Neural cell (in vitro differentiated cells): ENCODE data around the gene POLDIP3.

Experiments
- EP300 ChIP-seq: fragments of 450-650 bp; conservative IDR thresholded peaks from 2 replicates; pipeline ENCODE4 v1.6.1; 2014; ENCODE audit warnings: antibody characterized with exemption, mild to moderate bottlenecking, moderate library complexity; ENCODE audit not compliant: poor library complexity, severe bottlenecking
- EZH2 ChIP-seq: fragments of 200-600, 300-800 bp; shearing (Covaris generic), sonication (generic); IDR thresholded peaks from 2 replicates; pipeline ENCODE4 v1.6.1; 2014; ENCODE audit warnings: antibody characterized with exemption, low read length, borderline replicate concordance, mild to moderate bottlenecking; ENCODE audit not compliant: insufficient read depth, poor library complexity, severe bottlenecking
- MXI1 ChIP-seq: fragments of 450-650 bp; conservative IDR thresholded peaks from 2 replicates; pipeline ENCODE4 v1.6.1; 2014; ENCODE audit warnings: antibody characterized with exemption, mild to moderate bottlenecking; ENCODE audit not compliant: poor library complexity, severe bottlenecking
- POLR2AphosphoS5 ChIP-seq: IDR thresholded peaks from 2 replicates; pipeline ENCODE4 v1.6.1; 2012
- TF ChIP-seq, protein P1 (sequence below): fragments of 450-650 bp; IDR thresholded peaks from 2 replicates; pipeline ENCODE4 v1.5.1; 2014; ENCODE audit warnings: antibody characterized with exemption, mild to moderate bottlenecking, moderate library complexity; ENCODE audit not compliant: poor library complexity, severe bottlenecking
- TF ChIP-seq, protein P2 (sequence below): IDR thresholded peaks from 2 replicates; pipeline ENCODE4 v1.6.1; 2012; ENCODE audit warnings: borderline replicate concordance

- TF ChIP-seq EZH2 (no peak), MXI1 (no peak), EP300 (no peak), POLR2AphosphoS5 (no peak)
- TF ChIP-seq, protein P1, sequence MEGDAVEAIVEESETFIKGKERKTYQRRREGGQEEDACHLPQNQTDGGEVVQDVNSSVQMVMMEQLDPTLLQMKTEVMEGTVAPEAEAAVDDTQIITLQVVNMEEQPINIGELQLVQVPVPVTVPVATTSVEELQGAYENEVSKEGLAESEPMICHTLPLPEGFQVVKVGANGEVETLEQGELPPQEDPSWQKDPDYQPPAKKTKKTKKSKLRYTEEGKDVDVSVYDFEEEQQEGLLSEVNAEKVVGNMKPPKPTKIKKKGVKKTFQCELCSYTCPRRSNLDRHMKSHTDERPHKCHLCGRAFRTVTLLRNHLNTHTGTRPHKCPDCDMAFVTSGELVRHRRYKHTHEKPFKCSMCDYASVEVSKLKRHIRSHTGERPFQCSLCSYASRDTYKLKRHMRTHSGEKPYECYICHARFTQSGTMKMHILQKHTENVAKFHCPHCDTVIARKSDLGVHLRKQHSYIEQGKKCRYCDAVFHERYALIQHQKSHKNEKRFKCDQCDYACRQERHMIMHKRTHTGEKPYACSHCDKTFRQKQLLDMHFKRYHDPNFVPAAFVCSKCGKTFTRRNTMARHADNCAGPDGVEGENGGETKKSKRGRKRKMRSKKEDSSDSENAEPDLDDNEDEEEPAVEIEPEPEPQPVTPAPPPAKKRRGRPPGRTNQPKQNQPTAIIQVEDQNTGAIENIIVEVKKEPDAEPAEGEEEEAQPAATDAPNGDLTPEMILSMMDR: no peak
- TF ChIP-seq, protein P2, sequence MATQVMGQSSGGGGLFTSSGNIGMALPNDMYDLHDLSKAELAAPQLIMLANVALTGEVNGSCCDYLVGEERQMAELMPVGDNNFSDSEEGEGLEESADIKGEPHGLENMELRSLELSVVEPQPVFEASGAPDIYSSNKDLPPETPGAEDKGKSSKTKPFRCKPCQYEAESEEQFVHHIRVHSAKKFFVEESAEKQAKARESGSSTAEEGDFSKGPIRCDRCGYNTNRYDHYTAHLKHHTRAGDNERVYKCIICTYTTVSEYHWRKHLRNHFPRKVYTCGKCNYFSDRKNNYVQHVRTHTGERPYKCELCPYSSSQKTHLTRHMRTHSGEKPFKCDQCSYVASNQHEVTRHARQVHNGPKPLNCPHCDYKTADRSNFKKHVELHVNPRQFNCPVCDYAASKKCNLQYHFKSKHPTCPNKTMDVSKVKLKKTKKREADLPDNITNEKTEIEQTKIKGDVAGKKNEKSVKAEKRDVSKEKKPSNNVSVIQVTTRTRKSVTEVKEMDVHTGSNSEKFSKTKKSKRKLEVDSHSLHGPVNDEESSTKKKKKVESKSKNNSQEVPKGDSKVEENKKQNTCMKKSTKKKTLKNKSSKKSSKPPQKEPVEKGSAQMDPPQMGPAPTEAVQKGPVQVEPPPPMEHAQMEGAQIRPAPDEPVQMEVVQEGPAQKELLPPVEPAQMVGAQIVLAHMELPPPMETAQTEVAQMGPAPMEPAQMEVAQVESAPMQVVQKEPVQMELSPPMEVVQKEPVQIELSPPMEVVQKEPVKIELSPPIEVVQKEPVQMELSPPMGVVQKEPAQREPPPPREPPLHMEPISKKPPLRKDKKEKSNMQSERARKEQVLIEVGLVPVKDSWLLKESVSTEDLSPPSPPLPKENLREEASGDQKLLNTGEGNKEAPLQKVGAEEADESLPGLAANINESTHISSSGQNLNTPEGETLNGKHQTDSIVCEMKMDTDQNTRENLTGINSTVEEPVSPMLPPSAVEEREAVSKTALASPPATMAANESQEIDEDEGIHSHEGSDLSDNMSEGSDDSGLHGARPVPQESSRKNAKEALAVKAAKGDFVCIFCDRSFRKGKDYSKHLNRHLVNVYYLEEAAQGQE: no peak
These were observed 2.3 kb downstream of the POLDIP3 start for GRCh38 chr22:42612336-42612735.
